Loucy (cell line): ENCODE data around the gene TMEM86B.

Source experiments
- EZH2phosphoT487 ChIP-seq: fragments of 200-600 bp; IDR thresholded peaks from 2 replicates; pipeline ENCODE4 v1.6.1; 2018; ENCODE audit warnings: antibody characterized with exemption, mild to moderate bottlenecking, moderate library complexity, borderline replicate concordance
- TF ChIP-seq, protein P1 (sequence below): fragments of 200-600 bp; sonication (generic); conservative IDR thresholded peaks from 2 replicates; pipeline ENCODE4 v1.5.1; 2014; ENCODE audit warnings: mild to moderate bottlenecking, antibody characterized with exemption, low read length

DNA sequence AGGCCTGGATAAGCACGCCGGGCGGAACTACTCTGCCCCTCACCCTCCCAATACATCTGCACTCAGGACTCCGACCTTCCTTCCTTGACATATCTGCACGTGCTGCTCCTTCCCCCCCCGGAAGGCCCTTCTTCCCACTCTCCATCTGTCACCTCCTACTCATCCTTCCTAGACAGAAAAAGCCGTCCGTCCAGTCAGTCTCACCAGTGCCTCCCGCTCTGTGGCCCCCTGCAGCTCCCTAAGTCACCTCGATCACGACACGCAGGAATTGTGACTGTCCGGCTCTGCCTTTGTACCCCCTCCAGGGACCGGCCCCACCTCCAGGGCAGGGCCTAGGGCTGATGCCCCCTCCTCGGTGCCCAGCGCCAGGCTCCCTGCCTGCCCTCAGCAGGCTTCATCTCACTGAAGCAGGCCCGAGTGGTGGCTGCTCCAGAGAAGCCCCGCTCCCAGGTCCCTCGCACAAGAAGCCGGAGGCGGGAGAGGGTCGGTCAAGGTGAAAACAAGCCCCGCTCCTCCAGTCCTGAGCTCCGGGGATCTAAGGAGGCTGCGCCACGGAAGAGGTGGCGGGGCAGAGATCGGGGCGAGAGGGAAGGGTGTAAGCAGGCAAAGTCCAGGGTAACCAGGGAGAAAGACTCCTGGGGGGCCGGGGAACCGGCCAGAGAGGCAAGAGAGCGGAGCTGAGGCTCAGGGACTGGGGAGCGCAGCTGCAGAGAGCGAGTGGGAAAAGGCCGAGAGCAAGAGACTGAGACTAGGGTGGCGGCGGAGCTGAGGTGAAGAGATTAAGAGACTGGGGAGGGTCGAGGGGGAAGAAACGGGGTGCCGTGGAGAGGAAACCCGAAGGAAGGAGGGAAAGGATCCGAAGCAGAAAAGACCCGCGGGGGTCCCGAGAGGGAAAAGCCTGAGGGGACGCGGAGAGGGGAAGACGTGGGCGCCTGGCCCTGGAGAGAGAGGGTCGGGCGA is 29.2 kb upstream of the TMEM86B start:
- TF ChIP-seq, protein P1, sequence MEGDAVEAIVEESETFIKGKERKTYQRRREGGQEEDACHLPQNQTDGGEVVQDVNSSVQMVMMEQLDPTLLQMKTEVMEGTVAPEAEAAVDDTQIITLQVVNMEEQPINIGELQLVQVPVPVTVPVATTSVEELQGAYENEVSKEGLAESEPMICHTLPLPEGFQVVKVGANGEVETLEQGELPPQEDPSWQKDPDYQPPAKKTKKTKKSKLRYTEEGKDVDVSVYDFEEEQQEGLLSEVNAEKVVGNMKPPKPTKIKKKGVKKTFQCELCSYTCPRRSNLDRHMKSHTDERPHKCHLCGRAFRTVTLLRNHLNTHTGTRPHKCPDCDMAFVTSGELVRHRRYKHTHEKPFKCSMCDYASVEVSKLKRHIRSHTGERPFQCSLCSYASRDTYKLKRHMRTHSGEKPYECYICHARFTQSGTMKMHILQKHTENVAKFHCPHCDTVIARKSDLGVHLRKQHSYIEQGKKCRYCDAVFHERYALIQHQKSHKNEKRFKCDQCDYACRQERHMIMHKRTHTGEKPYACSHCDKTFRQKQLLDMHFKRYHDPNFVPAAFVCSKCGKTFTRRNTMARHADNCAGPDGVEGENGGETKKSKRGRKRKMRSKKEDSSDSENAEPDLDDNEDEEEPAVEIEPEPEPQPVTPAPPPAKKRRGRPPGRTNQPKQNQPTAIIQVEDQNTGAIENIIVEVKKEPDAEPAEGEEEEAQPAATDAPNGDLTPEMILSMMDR: no peak
- TF ChIP-seq EZH2phosphoT487: no peak
